Hepatocyte (in vitro differentiated cells): ENCODE measurements around the gene CCDC154. TPM values are rescaled to one million over a fixed set of nuclear protein-coding genes. Genes with fewer than 3 reads are reported as not detected.

Experiments
- DNase-seq: peaks from one replicate; pipeline ENCODE4 v3.0.0-alpha.2; 2016; ENCODE audit warnings: low spot score
- H2AFZ ChIP-seq: fragments of 200-600 bp; sonication (generic); 2 replicates; pipeline ENCODE4 v1.6.0; 2016; ENCODE audit warnings: antibody characterized with exemption, mild to moderate bottlenecking
- H3K27ac ChIP-seq: fragments of 200-600 bp; sonication (generic); 2 replicates; pipeline ENCODE4 v1.5.1; 2016; ENCODE audit warnings: mild to moderate bottlenecking
- H3K27me3 ChIP-seq: fragments of 200-600 bp; sonication (generic); 2 replicates; pipeline ENCODE4 v1.6.1; 2016
- H3K36me3 ChIP-seq: fragments of 200-600 bp; sonication (generic); replicated peaks from 2 replicates; pipeline ENCODE4 v1.5.1; 2016; ENCODE audit warnings: low read depth; ENCODE audit not compliant: insufficient read depth
- H3K4me1 ChIP-seq: fragments of 200-600 bp; sonication (generic); 2 replicates; pipeline ENCODE4 v1.5.1; 2016; ENCODE audit warnings: mild to moderate bottlenecking, moderate library complexity; ENCODE audit not compliant: insufficient read depth
- H3K4me2 ChIP-seq: fragments of 200-600 bp; sonication (generic); 2 replicates; pipeline ENCODE4 v1.6.0; 2016
- H3K4me3 ChIP-seq: fragments of 200-600 bp; sonication (generic); 2 replicates; pipeline ENCODE4 v1.5.1; 2016; ENCODE audit warnings: mild to moderate bottlenecking
- H3K79me2 ChIP-seq: fragments of 200-600 bp; sonication (generic); 2 replicates; pipeline ENCODE4 v1.6.0; 2017; ENCODE audit warnings: mild to moderate bottlenecking
- H3K9me2 ChIP-seq: fragments of 200-600 bp; sonication (generic); replicated peaks from 2 replicates; pipeline ENCODE4 v1.6.0; 2017; ENCODE audit warnings: mild to moderate bottlenecking; ENCODE audit not compliant: insufficient read depth
- H3K9me3 ChIP-seq: fragments of 200-600 bp; sonication (generic); 2 replicates; pipeline ENCODE4 v1.5.1; 2016; ENCODE audit warnings: low read depth, mild to moderate bottlenecking
- H4K20me1 ChIP-seq: fragments of 200-600 bp; sonication (generic); 2 replicates; pipeline ENCODE4 v1.6.0; 2016; ENCODE audit warnings: mild to moderate bottlenecking; ENCODE audit not compliant: insufficient read depth, poor library complexity, severe bottlenecking
- EZH2 ChIP-seq: fragments of 200-600 bp; sonication (generic); IDR thresholded peaks from 2 replicates; pipeline ENCODE4 v1.6.1; 2016; ENCODE audit warnings: antibody characterized with exemption, mild to moderate bottlenecking, borderline replicate concordance
- EZH2phosphoT487 ChIP-seq: fragments of 200-600 bp; sonication (generic); IDR thresholded peaks from one replicate; pipeline ENCODE4 v1.6.1; 2018; ENCODE audit warnings: antibody characterized with exemption, mild to moderate bottlenecking, low read depth, moderate library complexity; ENCODE audit not compliant: unreplicated experiment, severe bottlenecking
- WGBS: methylation state at CpG from one replicate; pipeline ENCODE4 v1.1.6; 2016; ENCODE audit warnings: low lambda C conversion rate; ENCODE audit errors: missing lambda C conversion rate; 5-methylcytosine and 5-hydroxymethylcytosine counted together
- polyA plus RNA-seq: library from polyadenylated mRNA; unstranded; fragments of >200 nt; fragmentation: Nextera tagmentation; extraction: Ambion mirVana; gene quantifications from 2 replicates; pipeline ENCODE4 v1.2.1, GENCODE V29; 2016
- total RNA-seq: library from RNA; depleted of rRNA; stranded (reverse); fragments of >200 nt; gene quantifications from 2 replicates; pipeline ENCODE4 v1.2.3, GENCODE V29; 2014
- TF ChIP-seq, protein P1 (sequence below): fragments of 200-600 bp; sonication (generic); IDR thresholded peaks from 2 replicates; pipeline ENCODE4 v1.5.1; 2016; ENCODE audit warnings: antibody characterized with exemption, mild to moderate bottlenecking; ENCODE audit not compliant: poor library complexity

Gene CCDC154
- total and polyA plus RNA-seq, 2 experiments from 2014 or later: 0.33 to 1.6 TPM

DNA sequence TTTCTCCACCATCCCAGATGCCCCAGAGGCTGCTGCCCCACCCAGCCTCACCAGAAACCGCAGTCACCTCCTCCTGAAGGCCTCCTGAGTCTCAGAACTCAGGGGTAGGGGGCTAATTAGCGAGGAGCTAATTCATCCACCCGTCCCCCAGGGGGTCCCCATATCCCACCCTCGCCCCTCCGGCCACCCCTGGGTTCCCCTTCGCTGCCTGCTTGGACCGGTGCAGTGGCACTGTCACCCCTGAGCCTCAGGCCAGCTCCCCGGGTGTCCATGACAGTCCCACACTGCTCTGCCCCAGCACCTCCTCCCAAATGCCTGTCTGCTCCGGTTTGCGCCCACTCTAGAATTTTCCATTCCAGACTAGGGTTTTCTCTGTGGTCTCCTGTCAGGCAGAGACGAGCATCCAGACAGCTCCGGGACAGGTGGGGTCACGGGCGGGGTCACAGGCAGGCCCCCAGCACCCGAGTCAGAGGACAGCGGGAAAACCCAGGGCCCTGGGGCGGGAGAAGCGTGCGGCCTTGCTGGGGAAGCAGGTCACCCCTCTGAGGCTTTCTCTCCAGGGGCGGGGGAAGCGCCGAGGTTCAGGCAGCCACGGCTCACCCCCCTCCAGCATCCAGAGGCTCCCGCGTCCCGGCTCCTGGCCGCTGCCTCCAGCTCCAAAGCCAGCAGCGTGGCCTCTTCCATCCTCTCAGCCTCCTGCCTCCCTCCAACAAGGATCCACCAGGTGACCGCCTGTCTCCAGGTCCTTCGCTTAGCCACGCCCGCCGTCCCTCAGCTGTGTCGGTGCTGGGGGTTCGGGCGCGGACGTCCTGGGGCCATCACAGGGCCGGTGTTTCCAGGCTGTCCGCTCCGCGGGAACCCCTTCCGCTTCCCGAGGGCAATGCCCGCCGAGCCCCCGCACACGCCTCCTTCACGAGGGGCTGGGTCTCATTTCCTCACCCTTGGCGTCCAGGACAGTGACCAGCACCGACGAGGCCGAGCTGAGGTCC, 16.6 kb downstream of the CCDC154 start:
- H3K9me3 ChIP-seq: no peaks in the 10 kb centered on the region
- no peaks in the 10 kb centered on the region for H3K9me2 ChIP-seq
- H4K20me1 ChIP-seq: no peaks in the 10 kb centered on the region
- H2AFZ ChIP-seq: no peak overlapping the region
- H3K4me1 ChIP-seq: peaks cover 13% of the 10 kb centered on the region
- H3K27me3 ChIP-seq: no peaks in the 10 kb centered on the region
- no peak overlapping the region for H3K4me3 ChIP-seq
- no peak for DNase-seq
- WGBS: 96% methylated on average over 50 of the region's 53 CpGs
- H3K79me2 ChIP-seq: no peaks in the 10 kb centered on the region
- H3K4me2 ChIP-seq: no peak overlapping the region
- TF ChIP-seq EZH2phosphoT487 (no peak), EZH2 (no peak)
- TF ChIP-seq, protein P1, sequence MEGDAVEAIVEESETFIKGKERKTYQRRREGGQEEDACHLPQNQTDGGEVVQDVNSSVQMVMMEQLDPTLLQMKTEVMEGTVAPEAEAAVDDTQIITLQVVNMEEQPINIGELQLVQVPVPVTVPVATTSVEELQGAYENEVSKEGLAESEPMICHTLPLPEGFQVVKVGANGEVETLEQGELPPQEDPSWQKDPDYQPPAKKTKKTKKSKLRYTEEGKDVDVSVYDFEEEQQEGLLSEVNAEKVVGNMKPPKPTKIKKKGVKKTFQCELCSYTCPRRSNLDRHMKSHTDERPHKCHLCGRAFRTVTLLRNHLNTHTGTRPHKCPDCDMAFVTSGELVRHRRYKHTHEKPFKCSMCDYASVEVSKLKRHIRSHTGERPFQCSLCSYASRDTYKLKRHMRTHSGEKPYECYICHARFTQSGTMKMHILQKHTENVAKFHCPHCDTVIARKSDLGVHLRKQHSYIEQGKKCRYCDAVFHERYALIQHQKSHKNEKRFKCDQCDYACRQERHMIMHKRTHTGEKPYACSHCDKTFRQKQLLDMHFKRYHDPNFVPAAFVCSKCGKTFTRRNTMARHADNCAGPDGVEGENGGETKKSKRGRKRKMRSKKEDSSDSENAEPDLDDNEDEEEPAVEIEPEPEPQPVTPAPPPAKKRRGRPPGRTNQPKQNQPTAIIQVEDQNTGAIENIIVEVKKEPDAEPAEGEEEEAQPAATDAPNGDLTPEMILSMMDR: no peak
- no peaks in the 10 kb centered on the region for H3K36me3 ChIP-seq
- no peak overlapping the region for H3K27ac ChIP-seq

- no peak overlapping the region for H3K27ac ChIP-seq
- no peak for TF ChIP-seq EZH2phosphoT487
- TF ChIP-seq, protein P1: no peak
- TF ChIP-seq EZH2: no peak
- no peak overlapping the region for H3K4me3 ChIP-seq
- no peak for DNase-seq
- no peaks in the 10 kb centered on the region for H3K27me3 ChIP-seq
- peaks cover 13% of the 10 kb centered on the region for H3K4me1 ChIP-seq
- peaks cover 3% of the 10 kb centered on the region for H3K79me2 ChIP-seq
- H3K9me2 ChIP-seq: no peaks in the 10 kb centered on the region
- no peaks in the 10 kb centered on the region for H4K20me1 ChIP-seq
- H3K4me2 ChIP-seq: no peak overlapping the region
- H2AFZ ChIP-seq: no peak overlapping the region
- no peaks in the 10 kb centered on the region for H3K9me3 ChIP-seq
- no peaks in the 10 kb centered on the region for H3K36me3 ChIP-seq
- whole genome bisulfite sequencing: 80% methylated on average over 29 of the region's 42 CpGs
Observed at GRCh38 chr16:1426734-1427471, 17.5 kb downstream of the CCDC154 start.

DNA sequence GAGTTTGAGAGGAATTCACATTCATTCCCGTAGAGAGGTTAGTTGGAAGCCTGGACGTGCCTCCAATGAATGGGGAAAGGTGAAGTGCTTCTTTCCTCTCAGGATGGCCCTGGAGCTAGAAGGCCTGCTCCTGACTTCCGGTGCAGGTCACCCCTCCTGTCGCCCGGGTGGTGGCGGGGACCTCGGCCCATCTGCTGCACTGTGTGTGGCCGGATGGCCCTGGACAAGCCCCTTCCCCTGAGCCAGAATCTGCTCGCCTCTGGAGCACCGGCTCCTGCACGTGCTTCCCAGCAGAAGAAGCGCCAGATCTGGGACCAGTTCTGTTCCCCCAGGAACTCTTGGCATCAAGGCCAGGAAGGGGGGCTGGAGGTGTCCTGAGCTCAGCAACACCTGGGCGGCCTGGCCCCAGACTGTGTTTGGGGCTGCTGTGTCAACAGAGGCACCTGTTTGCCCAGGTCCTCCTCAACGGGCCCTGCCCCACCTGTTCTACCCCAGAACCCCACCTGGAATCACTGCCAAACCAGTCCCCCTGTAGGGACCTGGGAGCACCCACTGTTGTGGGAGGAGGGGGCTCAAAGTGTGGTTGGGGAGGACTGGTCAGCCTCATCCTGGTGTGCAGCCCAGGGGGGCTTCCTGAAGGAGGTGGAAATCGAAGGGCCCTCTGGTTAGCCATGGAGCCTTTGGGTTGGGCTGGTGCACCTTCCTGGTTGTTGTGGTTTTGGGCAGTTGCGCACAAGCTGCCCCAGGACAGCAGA, 18.6 kb downstream of the CCDC154 start:
- no peak overlapping the region for H2AFZ ChIP-seq
- no peak overlapping the region for H3K4me2 ChIP-seq
- H3K4me3 ChIP-seq: no peak overlapping the region
- peaks cover 11% of the 10 kb centered on the region for H3K4me1 ChIP-seq
- H3K9me3 ChIP-seq: no peaks in the 10 kb centered on the region
- 91% methylated on average over 15 of the region's 16 CpGs for WGBS
- H3K36me3 ChIP-seq: no peaks in the 10 kb centered on the region
- DNase-seq: no peak
- H3K27ac ChIP-seq: no peak overlapping the region
- TF ChIP-seq, protein P1: no peak
- TF ChIP-seq EZH2phosphoT487 (no peak), EZH2 (no peak)
- H4K20me1 ChIP-seq: no peaks in the 10 kb centered on the region
- H3K79me2 ChIP-seq: peaks cover 3% of the 10 kb centered on the region
- H3K27me3 ChIP-seq: no peaks in the 10 kb centered on the region
- H3K9me2 ChIP-seq: no peaks in the 10 kb centered on the region
